CD4-positive, alpha-beta T cell (primary cell): ENCODE data around the gene AXDND1. TPM values are rescaled to one million over a fixed set of nuclear protein-coding genes. Genes with fewer than 3 reads are reported as not detected.

ENCODE experiments used
- ATAC-seq: fragments of 200-7000 bp; cut with Tn5 transposase; one replicate; pipeline ENCODE4 v1.10.0; 2022; ENCODE audit warnings: mild to moderate bottlenecking; ENCODE audit not compliant: poor library complexity
- CTCF ChIA-PET: fragments of 350-600 bp; sonication (Branson Sonifier 250); formaldehyde crosslinking; loops from one replicate; lab custom pipeline; 2021; ENCODE audit warnings: antibody characterized with exemption, inconsistent platforms; lab: Charles Lee
- POLR2A ChIA-PET: fragments of 350-600 bp; sonication (Branson Sonifier 250); formaldehyde crosslinking; loops from one replicate; lab custom pipeline; 2021; ENCODE audit warnings: antibody characterized with exemption, inconsistent platforms; lab: Charles Lee
- DNase-seq, 14 experiments: peaks; one replicate each; pipeline ENCODE4 v3.0.0-alpha.2; 2013 to 2020; ENCODE audit warnings: mixed read lengths in 2 of 14
- H3K27ac ChIP-seq, 2 donors: one replicate each; pipeline versions ENCODE4 v1.5.1 to v1.7.0; 2013; ENCODE audit warnings: low read length in 2 of 2, low read depth in 1 of 2, mild to moderate bottlenecking in 1 of 2
- H3K27me3 ChIP-seq, 2 experiments: 1 replicate in 1 of 2; 2 replicates in 1 of 2; pipeline versions ENCODE4 v1.6.1 to v1.7.0; 2013; ENCODE audit warnings: low read length in 2 of 2, control low read depth in 1 of 2, mild to moderate bottlenecking in 1 of 2, moderate library complexity in 1 of 2; ENCODE audit not compliant: insufficient read depth in 2 of 2, control insufficient read depth in 1 of 2
- H3K36me3 ChIP-seq: one replicate; pipeline ENCODE4 v1.6.1; 2013; ENCODE audit warnings: low read length, control low read depth; ENCODE audit not compliant: insufficient read depth
- H3K4me1 ChIP-seq: one replicate; pipeline ENCODE4 v1.6.1; 2013; ENCODE audit warnings: low read length, control low read depth; ENCODE audit not compliant: insufficient read depth
- H3K4me3 ChIP-seq: one replicate; pipeline ENCODE4 v1.5.1; 2013; ENCODE audit warnings: mild to moderate bottlenecking, low read length, moderate library complexity
- H3K9me3 ChIP-seq, 2 experiments: 1 replicate in 1 of 2; 2 replicates in 1 of 2; pipeline versions ENCODE4 v1.6.1 to v1.7.0; 2013; ENCODE audit warnings: low read length in 2 of 2, mild to moderate bottlenecking in 2 of 2, control low read depth in 1 of 2, moderate library complexity in 1 of 2; ENCODE audit not compliant: control insufficient read depth in 1 of 2, insufficient read depth in 1 of 2
- H3K27ac Mint-ChIP-seq: one replicate; pipeline ENCODE4 v1.8.0; 2020; ENCODE audit warnings: mixed read lengths
- H3K27me3 Mint-ChIP-seq: one replicate; pipeline ENCODE4 v1.8.0; 2021; ENCODE audit warnings: mixed read lengths
- H3K36me3 Mint-ChIP-seq: one replicate; pipeline ENCODE4 v1.8.0; 2021; ENCODE audit warnings: low read depth, mixed read lengths
- H3K4me1 Mint-ChIP-seq: one replicate; pipeline ENCODE4 v1.8.0; 2021; ENCODE audit warnings: low read depth, mixed read lengths
- H3K4me3 Mint-ChIP-seq: one replicate; pipeline ENCODE4 v1.8.0; 2020; ENCODE audit warnings: mild to moderate bottlenecking, mixed read lengths
- H3K9me3 Mint-ChIP-seq: one replicate; pipeline ENCODE4 v1.8.0; 2020; ENCODE audit warnings: mixed read lengths
- intact Hi-C, 2 experiments: fragments of 100-400 bp; cut with DNase I in 1 of 2; cut with micrococcal nuclease in 1 of 2; formaldehyde crosslinking; loops; one replicate each; pipeline versions ENCODE4 v1.15.1 to v1.9.0; 2023 to 2025; cut with DNase I, micrococcal nuclease
- total RNA-seq, 174 experiments: library from RNA in 2 of 174; stranded (reverse) in 2 of 174; gene quantifications; one replicate each; pipeline ENCODE4 v1.2.3 and lab custom pipeline; 2021 to 2026
- TF ChIP-seq, protein P1 (sequence below): fragments of 200-600 bp; IDR thresholded peaks from one replicate; pipeline ENCODE4 v1.8.0; 2022; ENCODE audit warnings: antibody characterized with exemption, mild to moderate bottlenecking

The AXDND1 gene
- total RNA-seq, 2 experiments from 2014 or later: 1.1 TPM

DNA sequence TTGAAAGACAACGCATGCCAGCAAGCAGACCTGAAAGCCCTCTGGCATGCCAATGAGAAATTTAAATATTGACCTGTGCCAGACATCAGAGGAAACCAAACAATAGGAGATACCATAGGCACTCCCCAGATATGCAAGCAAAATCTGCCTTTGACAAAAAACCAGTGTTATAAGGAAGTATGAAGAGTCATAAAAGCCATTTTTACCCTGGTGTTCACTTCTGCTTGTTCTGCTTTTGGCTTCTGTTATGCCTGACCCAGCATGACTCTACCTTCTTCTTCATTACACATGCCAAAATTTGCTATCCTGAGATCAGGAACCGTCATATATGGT is 183.6 kb downstream of the AXDND1 start:
- Mint-ChIP-seq H3K27ac (no peak overlapping the region), H3K4me3 (no peak overlapping the region), H3K9me3 (no peaks in the 10 kb centered on the region), H3K36me3 (no peaks in the 10 kb centered on the region), H3K27me3 (peaks cover 4% of the 10 kb centered on the region), H3K4me1 (no peaks in the 10 kb centered on the region)
- ATAC-seq (no peak), DNase-seq (no peak)
- Histone ChIP-seq H3K36me3 (no peaks in the 10 kb centered on the region), H3K4me3 (no peak overlapping the region), H3K4me1 (no peaks in the 10 kb centered on the region), H3K27me3 (no peaks in the 10 kb centered on the region), H3K27ac (no peak overlapping the region), H3K9me3 (no peaks in the 10 kb centered on the region)
- intact Hi-C loops: no loop called here
- ChIA-PET CTCF (no interaction called here), POLR2A (no interaction called here)
- TF ChIP-seq, protein P1, sequence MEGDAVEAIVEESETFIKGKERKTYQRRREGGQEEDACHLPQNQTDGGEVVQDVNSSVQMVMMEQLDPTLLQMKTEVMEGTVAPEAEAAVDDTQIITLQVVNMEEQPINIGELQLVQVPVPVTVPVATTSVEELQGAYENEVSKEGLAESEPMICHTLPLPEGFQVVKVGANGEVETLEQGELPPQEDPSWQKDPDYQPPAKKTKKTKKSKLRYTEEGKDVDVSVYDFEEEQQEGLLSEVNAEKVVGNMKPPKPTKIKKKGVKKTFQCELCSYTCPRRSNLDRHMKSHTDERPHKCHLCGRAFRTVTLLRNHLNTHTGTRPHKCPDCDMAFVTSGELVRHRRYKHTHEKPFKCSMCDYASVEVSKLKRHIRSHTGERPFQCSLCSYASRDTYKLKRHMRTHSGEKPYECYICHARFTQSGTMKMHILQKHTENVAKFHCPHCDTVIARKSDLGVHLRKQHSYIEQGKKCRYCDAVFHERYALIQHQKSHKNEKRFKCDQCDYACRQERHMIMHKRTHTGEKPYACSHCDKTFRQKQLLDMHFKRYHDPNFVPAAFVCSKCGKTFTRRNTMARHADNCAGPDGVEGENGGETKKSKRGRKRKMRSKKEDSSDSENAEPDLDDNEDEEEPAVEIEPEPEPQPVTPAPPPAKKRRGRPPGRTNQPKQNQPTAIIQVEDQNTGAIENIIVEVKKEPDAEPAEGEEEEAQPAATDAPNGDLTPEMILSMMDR: no peak

DNA sequence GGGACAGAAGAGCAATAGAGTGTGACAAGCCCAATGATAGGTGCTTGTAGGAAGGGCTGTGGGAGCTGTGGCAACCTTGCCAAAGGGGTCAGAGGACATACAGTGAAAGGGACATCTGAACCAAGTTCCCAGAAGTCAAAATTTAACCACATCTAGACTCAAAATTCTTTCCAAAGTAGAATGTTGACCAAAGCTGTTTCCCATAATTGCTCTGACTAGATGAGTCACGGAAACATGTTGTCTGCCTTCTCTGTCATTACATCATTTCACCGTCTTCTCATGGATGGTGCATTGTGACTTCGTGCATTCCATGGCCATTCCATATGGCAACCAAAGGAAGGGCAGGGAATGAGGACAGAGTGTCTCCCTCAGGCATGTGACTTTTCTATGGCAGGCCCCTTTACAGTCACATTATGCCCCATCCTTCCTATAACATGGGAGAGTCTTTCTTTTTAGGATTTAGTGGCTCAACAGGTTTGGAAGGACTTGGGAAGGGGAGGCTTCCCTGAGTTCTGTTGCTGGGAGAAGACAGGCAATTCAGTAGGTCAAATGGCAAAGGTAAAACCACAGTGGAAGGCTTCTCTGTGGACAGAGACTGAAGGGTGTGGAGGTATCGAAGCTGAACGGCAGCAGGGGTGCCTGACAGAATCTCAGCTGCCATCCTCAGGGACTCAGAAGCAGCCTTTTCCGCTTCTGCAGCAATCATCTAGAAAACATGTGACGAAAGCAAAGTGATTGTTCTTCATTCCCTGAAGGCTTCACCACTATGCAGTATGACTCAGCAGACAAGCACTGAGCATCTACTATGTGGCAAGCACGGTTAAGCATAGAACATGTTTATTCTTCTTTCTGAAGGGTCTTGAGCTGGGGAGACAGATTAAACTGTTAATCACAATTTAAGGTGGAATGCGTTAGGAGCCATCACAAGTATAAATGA is 185.2 kb downstream of the AXDND1 start:
- no peak for DNase-seq
- Histone ChIP-seq H3K36me3 (no peaks in the 10 kb centered on the region), H3K27me3 (no peaks in the 10 kb centered on the region), H3K4me1 (no peaks in the 10 kb centered on the region), H3K9me3 (no peaks in the 10 kb centered on the region), H3K4me3 (no peak overlapping the region), H3K27ac (no peak overlapping the region)
- ChIA-PET POLR2A (no interaction called here), CTCF (no interaction called here)
- no peaks in the 10 kb centered on the region for H3K27me3 Mint-ChIP-seq
- no peaks in the 10 kb centered on the region for H3K9me3 Mint-ChIP-seq
- TF ChIP-seq, protein P1: no peak
- no peaks in the 10 kb centered on the region for H3K36me3 Mint-ChIP-seq
- H3K4me1 Mint-ChIP-seq: no peaks in the 10 kb centered on the region
- intact Hi-C loops: no loop called here
- ATAC-seq: no peak
- H3K27ac Mint-ChIP-seq: no peak overlapping the region
- H3K4me3 Mint-ChIP-seq: no peak overlapping the region

DNA sequence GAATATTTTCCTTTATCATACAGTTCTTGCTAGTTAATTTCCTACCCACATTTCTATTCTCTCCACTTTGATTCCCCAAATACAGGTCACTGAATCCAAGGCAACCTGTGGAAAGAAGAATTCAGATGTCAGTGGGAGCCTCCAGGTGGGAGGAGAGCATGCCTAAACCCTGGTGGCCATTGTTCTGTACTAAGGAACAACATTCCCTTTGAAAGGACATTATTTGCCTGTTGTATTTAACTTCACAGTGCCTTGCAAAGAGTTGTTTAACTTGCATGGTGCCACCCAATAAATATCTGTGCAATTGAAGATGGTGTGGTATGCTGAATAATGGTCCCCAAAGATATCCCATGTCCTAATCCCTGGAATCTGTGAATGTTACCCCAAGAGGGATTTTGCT is 188.7 kb downstream of the AXDND1 start:
- TF ChIP-seq, protein P1: no peak
- Mint-ChIP-seq H3K36me3 (no peaks in the 10 kb centered on the region), H3K9me3 (no peaks in the 10 kb centered on the region), H3K4me3 (no peak overlapping the region), H3K4me1 (no peaks in the 10 kb centered on the region), H3K27ac (no peak overlapping the region), H3K27me3 (peaks cover 5% of the 10 kb centered on the region)
- Histone ChIP-seq H3K4me3 (no peak overlapping the region), H3K27me3 (no peaks in the 10 kb centered on the region), H3K27ac (no peak overlapping the region), H3K36me3 (no peaks in the 10 kb centered on the region), H3K9me3 (no peaks in the 10 kb centered on the region), H3K4me1 (no peaks in the 10 kb centered on the region)
- ChIA-PET CTCF (no interaction called here), POLR2A (no interaction called here)
- no peak for DNase-seq
- no peak for ATAC-seq
- intact Hi-C loops: no loop called here
